ENCODE results near the gene PCDHB11.
A peak's percentile ranks its signal among the peaks of the same experiment; 100 is the strongest.
"Not testable (repeated sequence)": the region's sequence is repeated elsewhere in the genome, so short reads cannot be mapped to it uniquely, and the experiment has no call there.

Gene PCDHB11

DNA sequence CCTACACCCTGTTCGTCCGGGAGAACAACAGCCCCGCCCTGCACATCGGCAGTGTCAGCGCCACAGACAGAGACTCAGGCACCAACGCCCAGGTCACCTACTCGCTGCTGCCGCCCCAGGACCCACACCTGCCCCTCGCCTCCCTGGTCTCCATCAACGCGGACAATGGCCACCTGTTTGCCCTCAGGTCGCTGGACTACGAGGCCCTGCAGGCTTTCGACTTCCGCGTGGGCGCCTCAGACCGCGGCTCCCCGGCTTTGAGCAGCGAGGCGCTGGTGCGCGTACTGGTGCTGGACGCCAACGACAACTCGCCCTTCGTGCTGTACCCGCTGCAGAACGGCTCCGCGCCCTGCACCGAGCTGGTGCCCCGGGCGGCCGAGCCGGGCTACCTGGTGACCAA lies 10.7 kb upstream of the PCDHB11 start:
- not testable (repeated sequence) for DNase-seq

DNA sequence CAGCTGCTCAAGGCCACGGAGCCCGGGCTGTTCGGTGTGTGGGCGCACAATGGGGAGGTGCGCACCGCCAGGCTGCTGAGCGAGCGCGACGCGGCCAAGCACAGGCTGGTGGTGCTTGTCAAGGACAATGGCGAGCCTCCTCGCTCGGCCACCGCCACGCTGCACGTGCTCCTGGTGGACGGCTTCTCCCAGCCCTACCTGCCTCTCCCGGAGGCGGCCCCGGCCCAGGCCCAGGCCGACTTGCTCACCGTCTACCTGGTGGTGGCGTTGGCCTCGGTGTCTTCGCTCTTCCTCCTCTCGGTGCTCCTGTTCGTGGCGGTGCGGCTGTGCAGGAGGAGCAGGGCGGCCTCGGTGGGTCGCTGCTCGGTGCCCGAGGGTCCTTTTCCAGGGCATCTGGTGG lies 10.3 kb upstream of the PCDHB11 start:
- not testable (repeated sequence) for DNase-seq

DNA sequence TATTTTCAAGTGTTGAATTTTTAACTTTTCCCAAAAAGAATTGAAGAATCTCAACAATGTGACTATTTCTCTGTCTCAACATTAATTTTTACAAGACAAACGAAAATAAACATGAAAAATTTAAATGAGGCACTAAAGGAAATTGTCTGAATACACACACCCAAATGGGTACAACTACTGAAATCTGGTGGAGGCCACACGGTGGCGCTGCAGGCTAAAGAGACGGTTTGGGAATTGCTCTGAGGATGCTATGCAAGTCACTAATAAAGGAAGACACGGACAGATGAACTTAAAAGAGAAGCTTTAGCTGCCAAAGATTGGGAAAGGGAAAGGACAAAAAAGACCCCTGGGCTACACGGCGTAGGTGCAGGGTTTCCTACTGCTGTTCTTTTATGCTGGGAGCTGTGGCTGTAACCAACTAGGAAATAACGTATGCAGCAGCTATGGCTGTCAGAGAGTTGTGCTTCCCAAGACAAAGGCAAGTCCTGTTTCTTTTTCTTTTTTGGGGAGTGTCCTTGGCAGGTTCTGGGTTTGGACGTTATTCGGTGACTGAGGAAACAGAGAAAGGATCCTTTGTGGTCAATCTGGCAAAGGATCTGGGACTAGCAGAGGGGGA lies 7.2 kb upstream of the PCDHB11 start, which contains the start of gene PCDHB10:
Gene PCDHB10, plus strand, starts transcription at position 244 of the 616 bp plus-strand sequence. Its CDS starts 200 bp downstream, at position 444.
- peak in 1 of 2 donors; percentile 2 for DNase-seq

DNA sequence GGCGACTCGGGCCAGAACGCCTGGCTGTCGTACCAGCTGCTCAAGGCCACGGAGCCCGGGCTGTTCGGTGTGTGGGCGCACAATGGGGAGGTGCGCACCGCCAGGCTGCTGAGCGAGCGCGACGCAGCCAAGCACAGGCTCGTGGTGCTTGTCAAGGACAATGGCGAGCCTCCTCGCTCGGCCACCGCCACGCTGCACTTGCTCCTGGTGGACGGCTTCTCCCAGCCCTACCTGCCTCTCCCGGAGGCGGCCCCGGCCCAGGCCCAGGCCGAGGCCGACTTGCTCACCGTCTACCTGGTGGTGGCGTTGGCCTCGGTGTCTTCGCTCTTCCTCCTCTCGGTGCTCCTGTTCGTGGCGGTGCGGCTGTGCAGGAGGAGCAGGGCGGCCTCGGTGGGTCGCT lies 5.1 kb upstream of the PCDHB11 start:
- not testable (repeated sequence) for DNase-seq

DNA sequence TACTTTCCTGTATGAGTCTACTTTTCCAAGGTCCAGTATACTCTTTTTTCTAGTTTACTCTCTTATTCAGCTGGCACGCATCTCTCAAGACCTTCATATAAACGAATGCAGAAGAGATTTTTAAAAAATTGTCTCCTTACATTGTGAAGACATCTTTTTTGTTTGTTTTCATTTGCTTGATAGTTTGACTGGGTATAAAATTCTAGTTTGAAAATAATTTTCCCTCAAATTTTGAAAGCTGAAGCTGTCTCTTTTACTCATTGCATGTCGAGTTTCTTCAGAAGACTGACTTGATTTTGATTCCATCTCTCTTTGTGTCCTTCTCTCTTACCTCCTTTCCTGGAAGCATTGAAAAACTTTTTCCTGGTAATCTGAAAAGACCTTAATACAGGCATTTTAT lies 3.1 kb upstream of the PCDHB11 start:
- DNase-seq = no peak

DNA sequence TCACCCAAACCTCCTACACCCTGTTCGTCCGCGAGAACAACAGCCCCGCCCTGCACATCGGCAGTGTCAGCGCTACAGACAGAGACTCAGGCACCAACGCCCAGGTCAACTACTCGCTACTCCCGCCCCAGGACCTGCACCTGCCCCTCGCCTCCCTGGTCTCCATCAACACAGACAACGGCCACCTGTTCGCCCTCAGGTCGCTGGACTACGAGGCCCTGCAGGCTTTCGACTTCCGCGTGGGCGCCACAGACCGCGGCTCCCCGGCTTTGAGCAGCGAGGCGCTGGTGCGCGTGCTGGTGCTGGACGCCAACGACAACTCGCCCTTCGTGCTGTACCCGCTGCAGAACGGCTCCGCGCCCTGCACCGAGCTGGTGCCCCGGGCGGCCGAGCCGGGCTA lies 1.7 kb downstream of the PCDHB11 start:
- not testable (repeated sequence) for DNase-seq

DNA sequence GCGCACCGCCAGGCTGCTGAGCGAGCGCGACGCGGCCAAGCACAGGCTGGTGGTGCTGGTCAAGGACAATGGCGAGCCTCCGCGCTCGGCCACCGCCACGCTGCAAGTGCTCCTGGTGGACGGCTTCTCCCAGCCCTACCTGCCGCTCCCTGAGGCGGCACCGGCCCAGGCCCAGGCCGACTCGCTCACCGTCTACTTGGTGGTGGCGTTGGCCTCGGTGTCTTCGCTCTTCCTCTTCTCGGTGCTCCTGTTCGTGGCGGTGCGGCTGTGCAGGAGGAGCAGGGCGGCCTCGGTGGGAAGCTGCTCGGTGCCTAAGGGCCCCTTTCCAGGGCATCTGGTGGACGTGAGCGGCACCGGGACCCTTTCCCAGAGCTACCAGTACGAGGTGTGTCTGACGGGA lies 2.2 kb downstream of the PCDHB11 start:
- not testable (repeated sequence) for DNase-seq

DNA sequence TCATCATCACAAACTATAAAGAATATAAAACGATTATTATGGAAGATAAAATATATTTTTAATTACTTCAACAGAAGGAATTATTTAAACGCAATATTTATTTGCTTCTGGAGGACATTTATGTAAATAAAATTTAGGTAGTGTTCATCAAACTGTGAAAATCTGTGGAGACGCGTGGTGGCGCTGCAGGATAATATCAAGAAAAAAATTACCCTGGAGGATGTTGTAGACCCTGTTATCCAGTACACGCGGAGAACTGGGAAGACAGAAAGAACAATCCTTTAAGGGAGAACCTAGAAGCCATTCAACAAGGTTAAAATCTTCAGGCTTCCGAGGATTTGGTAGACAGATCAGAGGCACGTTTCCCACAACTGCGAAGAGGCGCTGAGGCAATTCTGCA lies 9.1 kb downstream of the PCDHB11 start, which contains the start of gene PCDHB12:
Gene PCDHB12, plus strand, starts transcription at position 242 of the 400 bp plus-strand sequence. CDS start 189 bp downstream, outside the sequence.
- no peak for DNase-seq

DNA sequence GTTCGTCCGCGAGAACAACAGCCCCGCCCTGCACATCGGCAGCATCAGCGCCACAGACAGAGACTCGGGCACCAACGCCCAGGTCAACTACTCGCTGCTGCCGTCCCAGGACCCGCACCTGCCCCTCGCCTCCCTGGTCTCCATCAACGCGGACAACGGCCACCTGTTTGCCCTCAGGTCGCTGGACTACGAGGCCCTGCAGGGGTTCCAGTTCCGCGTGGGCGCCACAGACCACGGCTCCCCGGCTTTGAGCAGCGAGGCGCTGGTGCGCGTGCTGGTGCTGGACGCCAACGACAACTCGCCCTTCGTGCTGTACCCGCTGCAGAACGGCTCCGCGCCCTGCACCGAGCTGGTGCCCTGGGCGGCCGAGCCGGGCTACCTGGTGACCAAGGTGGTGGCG lies 10.9 kb downstream of the PCDHB11 start:
- DNase-seq = not testable (repeated sequence)

DNA sequence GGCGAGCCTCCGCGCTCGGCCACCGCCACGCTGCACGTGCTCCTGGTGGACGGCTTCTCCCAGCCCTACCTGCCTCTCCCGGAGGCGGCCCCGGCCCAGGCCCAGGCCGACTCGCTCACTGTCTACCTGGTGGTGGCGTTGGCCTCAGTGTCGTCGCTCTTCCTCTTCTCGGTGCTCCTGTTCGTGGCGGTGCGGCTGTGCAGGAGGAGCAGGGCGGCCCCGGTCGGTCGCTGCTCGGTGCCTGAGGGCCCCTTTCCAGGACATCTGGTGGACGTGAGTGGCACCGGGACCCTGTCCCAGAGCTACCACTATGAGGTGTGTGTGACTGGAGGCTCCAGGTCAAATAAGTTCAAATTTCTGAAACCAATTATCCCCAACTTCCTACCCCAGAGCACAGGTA lies 11.4 kb downstream of the PCDHB11 start:
- not testable (repeated sequence) for DNase-seq

DNA sequence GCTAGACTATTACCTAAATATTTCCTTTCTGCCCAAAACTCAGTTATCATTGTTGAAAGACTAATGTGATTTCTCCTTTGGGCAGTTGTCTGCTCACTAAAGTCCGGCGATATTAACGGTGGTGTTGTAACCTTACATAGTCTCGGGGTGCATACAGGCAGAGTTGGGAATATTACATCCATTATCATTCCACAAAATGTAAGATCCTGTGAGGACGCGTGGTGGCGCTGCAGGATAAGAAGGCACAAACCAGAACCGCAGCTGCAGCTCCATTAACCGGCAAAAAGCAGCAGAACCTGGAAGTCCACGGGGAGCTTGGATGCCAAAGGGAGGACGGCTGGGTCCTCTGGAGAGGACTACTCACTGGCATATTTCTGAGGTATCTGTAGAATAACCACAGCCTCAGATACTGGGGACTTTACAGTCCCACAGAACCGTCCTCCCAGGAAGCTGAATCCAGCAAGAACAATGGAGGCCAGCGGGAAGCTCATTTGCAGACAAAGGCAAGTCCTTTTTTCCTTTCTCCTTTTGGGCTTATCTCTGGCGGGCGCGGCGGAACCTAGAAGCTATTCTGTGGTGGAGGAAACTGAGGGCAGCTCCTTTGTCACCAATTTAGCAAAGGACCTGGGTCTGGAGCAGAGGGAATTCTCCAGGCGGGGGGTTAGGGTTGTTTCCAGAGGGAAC lies 14.4 kb downstream of the PCDHB11 start, which contains the start of gene PCDHB13:
Gene PCDHB13, plus strand, starts transcription at position 264 of the 684 bp plus-strand sequence. Its CDS starts 205 bp downstream, at position 469.
- not testable (repeated sequence) for DNase-seq

DNA sequence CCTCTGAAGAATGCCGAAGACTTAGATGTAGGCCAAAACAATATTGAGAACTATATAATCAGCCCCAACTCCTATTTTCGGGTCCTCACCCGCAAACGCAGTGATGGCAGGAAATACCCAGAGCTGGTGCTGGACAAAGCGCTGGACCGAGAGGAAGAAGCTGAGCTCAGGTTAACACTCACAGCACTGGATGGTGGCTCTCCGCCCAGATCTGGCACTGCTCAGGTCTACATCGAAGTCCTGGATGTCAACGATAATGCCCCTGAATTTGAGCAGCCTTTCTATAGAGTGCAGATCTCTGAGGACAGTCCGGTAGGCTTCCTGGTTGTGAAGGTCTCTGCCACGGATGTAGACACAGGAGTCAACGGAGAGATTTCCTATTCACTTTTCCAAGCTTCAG lies 15.2 kb downstream of the PCDHB11 start:
- DNase-seq = not testable (repeated sequence)

DNA sequence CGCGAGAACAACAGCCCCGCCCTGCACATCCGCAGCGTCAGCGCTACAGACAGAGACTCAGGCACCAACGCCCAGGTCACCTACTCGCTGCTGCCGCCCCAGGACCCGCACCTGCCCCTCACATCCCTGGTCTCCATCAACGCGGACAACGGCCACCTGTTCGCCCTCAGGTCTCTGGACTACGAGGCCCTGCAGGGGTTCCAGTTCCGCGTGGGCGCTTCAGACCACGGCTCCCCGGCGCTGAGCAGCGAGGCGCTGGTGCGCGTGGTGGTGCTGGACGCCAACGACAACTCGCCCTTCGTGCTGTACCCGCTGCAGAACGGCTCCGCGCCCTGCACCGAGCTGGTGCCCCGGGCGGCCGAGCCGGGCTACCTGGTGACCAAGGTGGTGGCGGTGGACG lies 16.1 kb downstream of the PCDHB11 start:
- DNase-seq = not testable (repeated sequence)

DNA sequence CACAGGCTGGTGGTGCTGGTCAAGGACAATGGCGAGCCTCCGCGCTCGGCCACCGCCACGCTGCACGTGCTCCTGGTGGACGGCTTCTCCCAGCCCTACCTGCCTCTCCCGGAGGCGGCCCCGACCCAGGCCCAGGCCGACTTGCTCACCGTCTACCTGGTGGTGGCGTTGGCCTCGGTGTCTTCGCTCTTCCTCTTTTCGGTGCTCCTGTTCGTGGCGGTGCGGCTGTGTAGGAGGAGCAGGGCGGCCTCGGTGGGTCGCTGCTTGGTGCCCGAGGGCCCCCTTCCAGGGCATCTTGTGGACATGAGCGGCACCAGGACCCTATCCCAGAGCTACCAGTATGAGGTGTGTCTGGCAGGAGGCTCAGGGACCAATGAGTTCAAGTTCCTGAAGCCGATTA lies 16.6 kb downstream of the PCDHB11 start:
- not testable (repeated sequence) for DNase-seq

DNA sequence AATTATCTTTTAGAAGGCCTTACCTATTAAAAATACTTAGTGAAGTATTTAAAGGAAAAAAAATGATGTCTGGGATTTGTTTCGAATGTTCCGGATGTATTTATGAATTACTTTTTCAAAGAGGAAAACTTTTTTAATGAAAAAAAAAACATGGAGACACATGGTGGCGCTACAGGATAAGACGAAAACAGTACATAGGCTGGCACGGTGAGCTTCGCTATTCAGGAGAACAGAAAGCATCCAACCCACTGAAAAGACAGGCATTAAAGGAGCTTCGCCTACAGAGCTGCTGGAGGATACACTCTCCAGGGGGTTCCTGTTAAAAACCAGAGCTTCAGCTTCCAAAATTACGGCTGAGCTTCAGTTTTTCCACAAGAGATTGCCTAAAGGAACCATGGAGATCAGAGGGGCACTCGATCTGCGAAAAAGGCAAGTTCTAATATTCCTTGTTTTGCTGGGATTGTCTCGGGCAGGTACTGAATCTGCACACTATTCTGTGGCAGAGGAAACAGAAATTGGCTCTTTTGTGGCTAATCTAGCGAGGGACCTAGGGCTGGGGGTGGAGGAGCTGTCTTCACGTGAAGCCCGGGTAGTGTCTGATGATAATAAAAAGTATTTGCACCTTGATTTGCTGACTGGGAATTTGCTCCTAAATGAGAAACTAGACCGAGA lies 23.8 kb downstream of the PCDHB11 start, which contains the start of gene PCDHB14:
Gene PCDHB14, plus strand, starts transcription at position 232 of the 672 bp plus-strand sequence. Its CDS starts 163 bp downstream, at position 395.
- DNase-seq = no peak

DNA sequence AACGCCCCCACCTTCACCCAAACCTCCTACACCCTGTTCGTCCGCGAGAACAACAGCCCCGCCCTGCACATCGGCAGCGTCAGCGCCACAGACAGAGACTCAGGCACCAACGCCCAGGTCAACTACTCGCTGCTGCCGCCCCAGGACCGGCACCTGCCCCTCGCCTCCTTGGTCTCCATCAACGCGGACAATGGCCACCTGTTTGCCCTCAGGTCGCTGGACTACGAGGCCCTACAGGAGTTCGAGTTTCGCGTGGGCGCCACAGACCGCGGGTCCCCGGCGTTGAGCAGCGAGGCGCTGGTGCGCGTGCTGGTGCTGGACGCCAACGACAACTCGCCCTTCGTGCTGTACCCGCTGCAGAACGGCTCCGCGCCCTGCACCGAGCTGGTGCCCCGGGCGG lies 25.4 kb downstream of the PCDHB11 start:
- not testable (repeated sequence) for DNase-seq

DNA sequence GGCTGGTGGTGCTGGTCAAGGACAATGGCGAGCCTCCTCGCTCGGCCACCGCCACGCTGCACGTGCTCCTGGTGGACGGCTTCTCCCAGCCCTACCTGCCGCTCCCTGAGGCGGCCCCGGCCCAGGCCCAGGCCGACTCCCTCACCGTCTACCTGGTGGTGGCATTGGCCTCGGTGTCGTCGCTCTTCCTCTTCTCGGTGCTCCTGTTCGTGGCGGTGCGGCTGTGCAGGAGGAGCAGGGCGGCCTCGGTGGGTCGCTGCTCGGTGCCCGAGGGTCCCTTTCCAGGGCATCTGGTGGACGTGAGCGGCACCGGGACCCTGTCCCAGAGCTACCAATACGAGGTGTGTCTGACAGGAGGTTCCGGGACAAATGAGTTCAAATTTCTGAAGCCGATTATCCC lies 26.0 kb downstream of the PCDHB11 start:
- DNase-seq = not testable (repeated sequence)

DNA sequence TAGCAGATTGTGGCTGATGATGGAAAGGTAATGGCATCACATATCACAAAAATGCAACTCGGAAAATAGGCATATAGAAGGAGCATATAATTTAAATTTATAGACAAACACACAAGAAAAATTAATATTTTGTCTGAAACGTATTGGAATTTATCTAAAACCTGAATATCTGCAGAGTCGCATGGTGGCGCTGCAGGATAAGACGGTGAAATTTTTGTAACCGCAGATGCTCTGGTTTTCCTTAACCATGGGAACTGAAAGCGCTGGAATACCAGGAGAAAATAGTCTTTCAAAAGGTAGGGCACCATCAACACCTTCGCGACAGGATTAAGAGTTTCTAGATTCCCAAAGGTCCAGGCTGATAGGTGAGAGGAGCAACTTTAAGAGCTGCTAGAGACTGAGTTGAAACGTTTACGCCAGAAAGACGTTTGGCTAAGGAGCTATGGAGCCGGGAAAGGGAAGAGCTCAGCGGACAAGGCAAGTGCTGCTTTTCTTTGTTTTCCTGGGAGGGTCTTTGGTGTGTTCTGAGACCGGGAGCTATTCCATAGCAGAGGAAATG lies 34.8 kb downstream of the PCDHB11 start:
- DNase-seq = no peak

DNA sequence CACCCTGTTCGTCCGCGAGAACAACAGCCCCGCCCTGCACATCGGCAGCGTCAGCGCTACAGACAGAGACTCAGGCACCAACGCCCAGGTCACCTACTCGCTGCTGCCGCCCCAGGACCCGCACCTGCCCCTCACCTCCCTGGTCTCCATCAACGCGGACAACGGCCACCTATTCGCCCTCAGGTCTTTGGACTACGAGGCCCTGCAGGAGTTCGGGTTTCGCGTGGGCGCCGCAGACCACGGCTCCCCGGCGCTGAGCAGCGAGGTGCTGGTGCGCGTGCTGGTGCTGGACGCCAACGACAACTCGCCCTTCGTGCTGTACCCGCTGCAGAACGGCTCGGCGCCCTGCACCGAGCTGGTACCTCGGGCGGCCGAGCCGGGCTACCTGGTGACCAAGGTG lies 36.5 kb downstream of the PCDHB11 start:
- DNase-seq = not testable (repeated sequence)

DNA sequence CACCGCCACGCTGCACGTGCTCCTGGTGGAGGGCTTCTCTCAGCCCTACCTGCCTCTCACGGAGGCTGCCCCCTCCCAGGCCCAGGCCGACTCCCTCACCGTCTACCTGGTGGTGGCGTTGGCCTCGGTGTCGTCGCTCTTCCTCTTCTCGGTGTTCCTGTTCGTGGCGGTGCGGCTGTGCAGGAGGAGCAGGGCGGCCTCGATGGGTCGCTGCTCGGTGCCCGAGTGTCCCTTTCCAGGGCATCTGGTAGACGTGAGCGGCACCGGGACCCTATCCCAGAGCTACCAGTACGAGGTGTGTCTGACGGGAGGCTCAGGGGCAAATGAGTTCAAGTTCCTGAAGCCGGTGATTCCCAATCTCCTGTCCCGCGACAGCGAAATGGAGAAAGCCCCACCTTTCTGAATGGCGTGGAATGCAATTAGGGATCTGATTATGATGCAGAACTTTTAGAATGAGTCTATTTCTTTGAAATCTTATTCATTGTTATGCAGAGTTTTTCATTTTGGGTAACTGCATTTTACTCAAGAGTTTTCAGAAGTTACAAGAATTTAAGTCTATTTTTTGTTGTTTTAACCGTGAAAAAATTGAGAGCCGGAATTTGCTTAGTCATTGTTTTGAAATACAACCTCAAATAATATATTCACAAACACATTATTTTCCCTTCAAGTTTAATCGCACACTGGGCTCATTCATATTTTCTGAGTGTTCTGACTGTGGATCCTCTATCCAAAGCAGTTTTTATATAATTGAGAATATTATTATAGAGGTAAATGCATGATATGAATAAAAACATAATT lies 37.3 kb downstream of the PCDHB11 start:
- DNase-seq = no peak

DNA sequence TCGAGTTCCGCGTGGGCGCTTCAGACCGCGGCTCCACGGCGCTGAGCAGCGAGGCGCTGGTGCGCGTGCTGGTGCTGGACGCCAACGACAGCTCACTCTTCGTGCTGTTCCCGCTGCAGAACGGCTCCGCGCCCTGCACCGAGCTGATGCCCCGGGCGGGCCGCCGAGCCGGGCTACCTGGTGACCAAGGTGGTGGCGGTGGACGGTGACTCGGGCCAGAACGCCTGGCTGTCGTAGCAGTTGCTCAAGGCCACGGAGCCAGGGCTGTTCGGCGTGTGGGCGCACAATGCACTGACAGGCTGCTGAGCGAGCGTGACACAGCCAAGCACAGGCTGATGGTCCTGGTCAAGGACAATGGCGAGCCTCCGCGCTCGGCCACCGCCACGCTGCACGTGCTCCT lies 42.1 kb downstream of the PCDHB11 start:
- no peak for DNase-seq

DNA sequence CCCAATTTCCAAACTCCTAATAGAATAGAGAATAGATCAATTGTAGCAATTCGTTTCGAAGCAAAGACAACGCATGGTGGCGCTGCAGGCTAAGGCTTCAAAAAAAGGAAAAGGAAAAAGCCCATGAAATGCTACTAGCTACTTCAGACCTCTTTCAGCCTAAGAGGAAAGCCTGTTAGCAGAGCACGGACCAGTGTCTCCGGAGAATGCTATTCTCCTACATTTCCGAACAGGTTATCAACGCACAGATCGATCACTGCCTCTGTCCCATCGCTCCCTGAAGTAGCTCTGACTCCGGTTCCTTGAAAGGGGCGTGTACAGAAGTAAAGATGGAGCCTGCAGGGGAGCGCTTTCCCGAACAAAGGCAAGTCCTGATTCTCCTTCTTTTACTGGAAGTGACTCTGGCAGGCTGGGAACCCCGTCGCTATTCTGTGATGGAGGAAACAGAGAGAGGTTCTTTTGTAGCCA lies 45.9 kb downstream of the PCDHB11 start, which contains the start of gene PCDHB15:
Gene PCDHB15, plus strand, starts transcription at position 146 of the 468 bp plus-strand sequence. Its CDS starts 184 bp downstream, at position 330.
- peak in 1 of 2 donors; percentile 1 for DNase-seq
